GM23338 (cell line): ENCODE data around the gene CFHR2. TPM values are rescaled to one million over a fixed set of nuclear protein-coding genes. Genes with fewer than 3 reads are reported as not detected.
A peak's percentile ranks its signal among the peaks of the same experiment; 100 is the strongest.

ENCODE experiments used
- ATAC-seq: fragments of 200-7000 bp; cut with Tn5 transposase; 3 replicates; pipeline ENCODE4 v1.9.1; 2020
- DNase-seq: peaks from one replicate; pipeline ENCODE4 v3.0.0-alpha.2; 2015; ENCODE audit warnings: low spot score
- H2AFZ ChIP-seq: fragments of 200-600 bp; sonication (generic); 2 replicates; pipeline ENCODE4 v1.8.0; 2016; ENCODE audit warnings: antibody characterized with exemption, mild to moderate bottlenecking, moderate library complexity
- H3F3A ChIP-seq: fragments of 200-600 bp; sonication (generic); replicated peaks from 2 replicates; pipeline ENCODE4 v1.8.0; 2017; ENCODE audit warnings: antibody characterized with exemption, mixed run types, low read depth
- H3K27ac ChIP-seq: fragments of 200-600 bp; sonication (generic); 2 replicates; pipeline ENCODE4 v1.6.1; 2016; ENCODE audit warnings: low read depth
- H3K27me3 ChIP-seq: fragments of 200-600 bp; sonication (generic); 2 replicates; pipeline ENCODE4 v1.8.0; 2016; ENCODE audit warnings: mild to moderate bottlenecking, mixed run types, moderate library complexity; ENCODE audit not compliant: insufficient read depth
- H3K36me3 ChIP-seq: fragments of 200-600 bp; sonication (generic); 2 replicates; pipeline ENCODE4 v1.8.0; 2016; ENCODE audit warnings: mild to moderate bottlenecking; ENCODE audit not compliant: insufficient read depth
- H3K4me1 ChIP-seq: fragments of 200-600 bp; sonication (generic); 2 replicates; pipeline ENCODE4 v1.8.0; 2016; ENCODE audit warnings: mild to moderate bottlenecking, moderate library complexity; ENCODE audit not compliant: insufficient read depth
- H3K4me2 ChIP-seq: fragments of 200-600 bp; sonication (generic); 2 replicates; pipeline ENCODE4 v1.7.1; 2017; ENCODE audit warnings: mixed run types
- H3K4me3 ChIP-seq: fragments of 200-600 bp; sonication (generic); 2 replicates; pipeline ENCODE4 v1.6.1; 2016; ENCODE audit warnings: mixed run types
- H3K79me2 ChIP-seq: fragments of 200-600 bp; sonication (generic); replicated peaks from 2 replicates; pipeline ENCODE4 v1.8.0; 2017; ENCODE audit warnings: mild to moderate bottlenecking; ENCODE audit not compliant: insufficient read depth
- H3K9me2 ChIP-seq: fragments of 200-600 bp; sonication (generic); 2 replicates; pipeline ENCODE4 v1.8.0; 2017; ENCODE audit not compliant: insufficient read depth
- H4K20me1 ChIP-seq: fragments of 200-600 bp; sonication (generic); replicated peaks from 2 replicates; pipeline ENCODE4 v1.8.0; 2017; ENCODE audit warnings: mild to moderate bottlenecking; ENCODE audit not compliant: insufficient read depth
- H3K27ac Mint-ChIP-seq: 2 replicates; pipeline ENCODE4 v1.8.0; 2020; ENCODE audit warnings: inconsistent platforms, mild to moderate bottlenecking, moderate library complexity, mixed read lengths
- H3K27me3 Mint-ChIP-seq: 3 replicates; pipeline ENCODE4 v1.8.0; 2022; ENCODE audit warnings: low read depth, mild to moderate bottlenecking, moderate library complexity, mixed read lengths, inconsistent platforms; ENCODE audit not compliant: insufficient read depth, poor library complexity
- H3K36me3 Mint-ChIP-seq: 3 replicates; pipeline ENCODE4 v1.8.0; 2021; ENCODE audit warnings: low read depth, mild to moderate bottlenecking, inconsistent platforms, moderate library complexity, mixed read lengths
- H3K4me1 Mint-ChIP-seq: 3 replicates; pipeline ENCODE4 v1.8.0; 2020; ENCODE audit warnings: mild to moderate bottlenecking, inconsistent platforms, mixed read lengths
- H3K4me3 Mint-ChIP-seq: 3 replicates; pipeline ENCODE4 v1.8.0; 2021; ENCODE audit warnings: moderate library complexity, mild to moderate bottlenecking, inconsistent platforms, mixed read lengths
- H3K9me3 Mint-ChIP-seq: 3 replicates; pipeline ENCODE4 v1.8.0; 2020; ENCODE audit warnings: moderate library complexity, mild to moderate bottlenecking, inconsistent platforms, mixed read lengths
- CREB1 ChIP-seq: fragments of 250-450 bp; sonication (Bioruptor Pico); IDR thresholded peaks from 2 replicates; pipeline ENCODE4 v1.5.0; 2020; ENCODE audit warnings: low read depth, mild to moderate bottlenecking, moderate library complexity
- CTCF ChIP-seq, 2 experiments: fragments of 200-600 bp in 1 of 2; sonication (generic) in 1 of 2; conservative IDR thresholded peaks; 2 replicates each; pipeline versions ENCODE4 v1.5.1 to v1.6.1; 2016 to 2017; ENCODE audit warnings: antibody characterized with exemption in 2 of 2, low read depth in 2 of 2, mild to moderate bottlenecking in 2 of 2, moderate library complexity in 1 of 2
- ETS1 ChIP-seq: IDR thresholded peaks from 2 replicates; pipeline ENCODE4 v1.6.1; 2016; ENCODE audit warnings: antibody characterized with exemption
- EZH2 ChIP-seq: fragments of 200-600 bp; sonication (generic); IDR thresholded peaks from one replicate; pipeline ENCODE4 v1.8.0; 2017; ENCODE audit warnings: antibody characterized with exemption, mild to moderate bottlenecking, low read depth; ENCODE audit not compliant: unreplicated experiment
- EZH2phosphoT487 ChIP-seq: fragments of 200-600 bp; sonication (generic); IDR thresholded peaks from one replicate; pipeline ENCODE4 v1.8.1; 2018; ENCODE audit warnings: antibody characterized with exemption; ENCODE audit not compliant: unreplicated experiment
- JUNB ChIP-seq: IDR thresholded peaks from one replicate; pipeline ENCODE4 v1.6.1; 2016; ENCODE audit warnings: antibody characterized with exemption; ENCODE audit not compliant: unreplicated experiment
- POLR2AphosphoS5 ChIP-seq: IDR thresholded peaks from 2 replicates; pipeline ENCODE4 v1.6.1; 2016; ENCODE audit warnings: antibody characterized with exemption, low read depth
- REST ChIP-seq: IDR thresholded peaks from one replicate; pipeline ENCODE4 v1.6.1; 2018; ENCODE audit warnings: antibody characterized with exemption; ENCODE audit not compliant: unreplicated experiment
- STAT1 ChIP-seq: IDR thresholded peaks from one replicate; pipeline ENCODE4 v1.6.1; 2016; ENCODE audit warnings: antibody characterized with exemption; ENCODE audit not compliant: unreplicated experiment
- ZNF114 ChIP-seq: fragments of 250-450 bp; sonication (Bioruptor Pico); IDR thresholded peaks from 2 replicates; pipeline ENCODE4 v1.5.0; 2020; ENCODE audit warnings: mild to moderate bottlenecking, moderate library complexity
- ZNF331 ChIP-seq: fragments of 250-450 bp; sonication (Bioruptor Pico); IDR thresholded peaks from 2 replicates; pipeline ENCODE4 v1.5.0; 2020; ENCODE audit warnings: low read depth, mild to moderate bottlenecking, moderate library complexity
- ZNF462 ChIP-seq: fragments of 250-450 bp; sonication (Bioruptor Pico); IDR thresholded peaks from 2 replicates; pipeline ENCODE4 v1.5.0; 2020; ENCODE audit warnings: mild to moderate bottlenecking, moderate library complexity
- polyA plus RNA-seq: library from polyadenylated mRNA; unstranded; fragments of >200 nt; fragmentation: Nextera tagmentation; extraction: Ambion mirVana; gene quantifications from 2 replicates; pipeline ENCODE4 v1.2.1, GENCODE V29; 2016
- total RNA-seq: library from RNA; depleted of rRNA; stranded (reverse); fragments of >200 nt; shearing (Covaris generic); gene quantifications from 2 replicates; pipeline ENCODE4 v1.2.3, GENCODE V29; 2014

CFHR2 gene
- total and polyA plus RNA-seq, 2 experiments from 2014 or later: not detected

GRCh38 chr1:196997423-196997822 is 53.9 kb downstream of the CFHR2 start:
- no peaks in the 10 kb centered on the region for H3K36me3 Mint-ChIP-seq
- Histone ChIP-seq H3K36me3 (no peaks in the 10 kb centered on the region), H3K79me2 (no peaks in the 10 kb centered on the region), H3F3A (no peaks in the 10 kb centered on the region), H3K4me2 (no peak overlapping the region), H3K9me2 (no peaks in the 10 kb centered on the region), H3K4me3 (no peak overlapping the region), H2AFZ (no peak overlapping the region), H3K4me1 (0 out of 2 replicates have a peak, but pooled peaks cover under 1% of the 10 kb centered on the region), H3K27ac (no peak overlapping the region), H3K27me3 (no peaks in the 10 kb centered on the region), H4K20me1 (no peaks in the 10 kb centered on the region)
- DNase-seq: peak; percentile 17
- no peak overlapping the region for H3K4me3 Mint-ChIP-seq
- ATAC-seq: no peak; the same call in 2 of the 3 replicates
- no peaks in the 10 kb centered on the region for H3K9me3 Mint-ChIP-seq
- peaks cover 4% of the 10 kb centered on the region for H3K4me1 Mint-ChIP-seq
- H3K27me3 Mint-ChIP-seq: peaks cover 2% of the 10 kb centered on the region
- no peak for TF ChIP-seq JUNB
- no peak for TF ChIP-seq STAT1
- no peak for TF ChIP-seq ZNF331 (CRISPR knock-in tag)
- TF ChIP-seq CTCF (conservative IDR thresholded peaks at IDR 0.05; ENCODE audit: low read depth in 2 of 2): no peak
- TF ChIP-seq EZH2: no peak
- TF ChIP-seq EZH2phosphoT487: no peak
- TF ChIP-seq ETS1: no peak
- no peak for TF ChIP-seq POLR2AphosphoS5
- no peak for TF ChIP-seq CREB1 (CRISPR knock-in tag)
- TF ChIP-seq ZNF462: no peak
- TF ChIP-seq ZNF114: no peak
- TF ChIP-seq REST: no peak
- no peak overlapping the region for H3K27ac Mint-ChIP-seq
